ENCODE data around the gene PCDHGB5.
"Not testable (repeated sequence)": the region's sequence is repeated elsewhere in the genome, so short reads cannot be mapped to it uniquely, and the experiment has no call there.

PCDHGB5 gene

GRCh38 chr5:141412854-141413539, 15.2 kb downstream of the PCDHGB5 start, which contains the start of gene PCDHGA10:
PCDHGA10 (plus strand) TSS chr5:141412987; CDS start chr5:141413176, 189 bp downstream.
- Histone ChIP-seq H3K4me1 (ENCODE audit: control insufficient read depth in 5 of 5, insufficient read depth in 5 of 5, low read length in 5 of 5) (peaks cover 0 to 27% (median 25%) of the 10 kb centered on the region in 5 donors), H3K9me3 (ENCODE audit: control insufficient read depth in 5 of 5, low read length in 5 of 5) (peaks cover 33 to 65% (median 52%) of the 10 kb centered on the region in 5 donors), H3K27me3 (ENCODE audit: control insufficient read depth in 5 of 5, insufficient read depth in 4 of 5, low read length in 5 of 5) (peaks cover 0 to 10% (median 5%) of the 10 kb centered on the region in 5 donors), H3K9ac (ENCODE audit: low read length in 5 of 5) (peak within 1 kb of the TSS in 3 of 5 donors; percentile 30 to 56 (median 32)), H3K4me3 (ENCODE audit: low read depth in 1 of 5, low read length in 5 of 5) (peak within 1 kb of the TSS; percentile 56 to 78 (median 68)), H3K27ac (ENCODE audit: low read depth, low read length) (no peak within 1 kb of the TSS), H3K36me3 (ENCODE audit: control insufficient read depth in 5 of 5, insufficient read depth in 5 of 5, low read length in 5 of 5) (no peaks in the 10 kb centered on the region)

GRCh38 chr5:141413540-141414069, 15.9 kb downstream of the PCDHGB5 start:
- H3K4me1 ChIP-seq (ENCODE audit: control insufficient read depth in 5 of 5, insufficient read depth in 5 of 5, low read length in 5 of 5): peaks cover 0 to 30% (median 23%) of the 10 kb centered on the region in 5 donors
- no peak overlapping the region for H3K27ac ChIP-seq (ENCODE audit: low read depth, low read length)
- H3K9me3 ChIP-seq (ENCODE audit: control insufficient read depth in 5 of 5, low read length in 5 of 5): peaks cover 36 to 65% (median 54%) of the 10 kb centered on the region in 5 donors
- H3K27me3 ChIP-seq (ENCODE audit: control insufficient read depth in 5 of 5, insufficient read depth in 4 of 5, low read length in 5 of 5): peaks cover 0 to 10% (median 5%) of the 10 kb centered on the region in 5 donors
- H3K4me3 ChIP-seq (ENCODE audit: low read depth in 1 of 5, low read length in 5 of 5): peak overlapping the region; percentile 56 to 76 (median 68)
- H3K36me3 ChIP-seq (ENCODE audit: control insufficient read depth in 5 of 5, insufficient read depth in 5 of 5, low read length in 5 of 5): no peaks in the 10 kb centered on the region
- H3K9ac ChIP-seq (ENCODE audit: low read length in 5 of 5): peak overlapping the region in 1 of 5 donors; percentile 56

GRCh38 chr5:141414548-141415274, 17.0 kb downstream of the PCDHGB5 start:
- not testable (repeated sequence) for H3K27me3 ChIP-seq (ENCODE audit: control insufficient read depth in 5 of 5, insufficient read depth in 4 of 5, low read length in 5 of 5); H3K27ac ChIP-seq (ENCODE audit: low read depth, low read length); H3K9ac ChIP-seq (ENCODE audit: low read length in 5 of 5); H3K36me3 ChIP-seq (ENCODE audit: control insufficient read depth in 5 of 5, insufficient read depth in 5 of 5, low read length in 5 of 5)
- peak overlapping the region in 3 of 5 donors; percentile 20 to 63 (median 46) for H3K4me3 ChIP-seq (ENCODE audit: low read depth in 1 of 5, low read length in 5 of 5)
- H3K9me3 ChIP-seq (ENCODE audit: control insufficient read depth in 5 of 5, low read length in 5 of 5): peaks cover 42 to 65% (median 55%) of the 10 kb centered on the region in 5 donors
- peaks cover 0 to 34% (median 19%) of the 10 kb centered on the region in 5 donors for H3K4me1 ChIP-seq (ENCODE audit: control insufficient read depth in 5 of 5, insufficient read depth in 5 of 5, low read length in 5 of 5)

- H3K4me3 ChIP-seq (ENCODE audit: low read depth in 1 of 5, low read length in 5 of 5): peak overlapping the region in 1 of 5 donors; percentile 12
- H3K27me3 ChIP-seq (ENCODE audit: control insufficient read depth in 5 of 5, insufficient read depth in 4 of 5, low read length in 5 of 5); H3K36me3 ChIP-seq (ENCODE audit: control insufficient read depth in 5 of 5, insufficient read depth in 5 of 5, low read length in 5 of 5); H3K27ac ChIP-seq (ENCODE audit: low read depth, low read length); H3K9ac ChIP-seq (ENCODE audit: low read length in 5 of 5): not testable (repeated sequence)
- H3K4me1 ChIP-seq (ENCODE audit: control insufficient read depth in 5 of 5, insufficient read depth in 5 of 5, low read length in 5 of 5): peaks cover 0 to 29% (median 15%) of the 10 kb centered on the region in 5 donors
- peaks cover 41 to 64% (median 55%) of the 10 kb centered on the region in 5 donors for H3K9me3 ChIP-seq (ENCODE audit: control insufficient read depth in 5 of 5, low read length in 5 of 5)
These were observed 17.5 kb downstream of the PCDHGB5 start for GRCh38 chr5:141415275-141415618.

GRCh38 chr5:141417494-141418172, 19.9 kb downstream of the PCDHGB5 start, which contains the start of gene PCDHGB7:
PCDHGB7 (plus strand) TSS chr5:141417677; CDS start chr5:141417860, 183 bp downstream.
- H3K9me3 ChIP-seq (ENCODE audit: control insufficient read depth in 5 of 5, low read length in 5 of 5): peaks cover 44 to 73% (median 66%) of the 10 kb centered on the region in 5 donors
- H3K27ac ChIP-seq (ENCODE audit: low read depth, low read length); H3K36me3 ChIP-seq (ENCODE audit: control insufficient read depth in 5 of 5, insufficient read depth in 5 of 5, low read length in 5 of 5); H3K27me3 ChIP-seq (ENCODE audit: control insufficient read depth in 5 of 5, insufficient read depth in 4 of 5, low read length in 5 of 5): not testable (repeated sequence)
- H3K4me1 ChIP-seq (ENCODE audit: control insufficient read depth in 5 of 5, insufficient read depth in 5 of 5, low read length in 5 of 5): peaks cover 0 to 38% (median 21%) of the 10 kb centered on the region in 5 donors
- H3K9ac ChIP-seq (ENCODE audit: low read length in 5 of 5): peak within 1 kb of the TSS in 2 of 5 donors; percentile 9 to 38
- peak within 1 kb of the TSS; percentile 45 to 68 (median 60) for H3K4me3 ChIP-seq (ENCODE audit: low read depth in 1 of 5, low read length in 5 of 5)

- peak overlapping the region; percentile 45 to 68 (median 60) for H3K4me3 ChIP-seq (ENCODE audit: low read depth in 1 of 5, low read length in 5 of 5)
- no peak overlapping the region for H3K9ac ChIP-seq (ENCODE audit: low read length in 5 of 5)
- no peaks in the 10 kb centered on the region for H3K36me3 ChIP-seq (ENCODE audit: control insufficient read depth in 5 of 5, insufficient read depth in 5 of 5, low read length in 5 of 5)
- H3K27me3 ChIP-seq (ENCODE audit: control insufficient read depth in 5 of 5, insufficient read depth in 4 of 5, low read length in 5 of 5): peaks cover 0 to 10% (median 6%) of the 10 kb centered on the region in 5 donors
- no peak overlapping the region for H3K27ac ChIP-seq (ENCODE audit: low read depth, low read length)
- peaks cover 0 to 34% (median 14%) of the 10 kb centered on the region in 5 donors for H3K4me1 ChIP-seq (ENCODE audit: control insufficient read depth in 5 of 5, insufficient read depth in 5 of 5, low read length in 5 of 5)
- peaks cover 43 to 72% (median 65%) of the 10 kb centered on the region in 5 donors for H3K9me3 ChIP-seq (ENCODE audit: control insufficient read depth in 5 of 5, low read length in 5 of 5)
These were observed 21.5 kb downstream of the PCDHGB5 start for GRCh38 chr5:141419074-141419880.

GRCh38 chr5:141420855-141421488, 23.2 kb downstream of the PCDHGB5 start, which contains the start of gene PCDHGA11:
PCDHGA11 (plus strand) TSS chr5:141421051; CDS start chr5:141421228, 177 bp downstream.
- Histone ChIP-seq H3K9ac (ENCODE audit: low read length in 5 of 5) (peak within 1 kb of the TSS in 2 of 5 donors; percentile 1 to 5), H3K27ac (ENCODE audit: low read depth, low read length) (no peak within 1 kb of the TSS), H3K9me3 (ENCODE audit: control insufficient read depth in 5 of 5, low read length in 5 of 5) (peaks cover 42 to 77% (median 71%) of the 10 kb centered on the region in 5 donors), H3K4me3 (ENCODE audit: low read depth in 1 of 5, low read length in 5 of 5) (peak within 1 kb of the TSS; percentile 45 to 68 (median 66)), H3K4me1 (ENCODE audit: control insufficient read depth in 5 of 5, insufficient read depth in 5 of 5, low read length in 5 of 5) (peaks cover 0 to 34% (median 14%) of the 10 kb centered on the region in 5 donors), H3K27me3 (ENCODE audit: control insufficient read depth in 5 of 5, insufficient read depth in 4 of 5, low read length in 5 of 5) (peaks cover 0 to 10% (median 6%) of the 10 kb centered on the region in 5 donors), H3K36me3 (ENCODE audit: control insufficient read depth in 5 of 5, insufficient read depth in 5 of 5, low read length in 5 of 5) (no peaks in the 10 kb centered on the region)

GRCh38 chr5:141421489-141421855, 23.7 kb downstream of the PCDHGB5 start:
- peak overlapping the region; percentile 38 to 66 (median 58) for H3K4me3 ChIP-seq (ENCODE audit: low read depth in 1 of 5, low read length in 5 of 5)
- no peaks in the 10 kb centered on the region for H3K36me3 ChIP-seq (ENCODE audit: control insufficient read depth in 5 of 5, insufficient read depth in 5 of 5, low read length in 5 of 5)
- peaks cover 0 to 10% (median 6%) of the 10 kb centered on the region in 5 donors for H3K27me3 ChIP-seq (ENCODE audit: control insufficient read depth in 5 of 5, insufficient read depth in 4 of 5, low read length in 5 of 5)
- peaks cover 0 to 34% (median 14%) of the 10 kb centered on the region in 5 donors for H3K4me1 ChIP-seq (ENCODE audit: control insufficient read depth in 5 of 5, insufficient read depth in 5 of 5, low read length in 5 of 5)
- peak overlapping the region in 1 of 5 donors; percentile 5 for H3K9ac ChIP-seq (ENCODE audit: low read length in 5 of 5)
- H3K9me3 ChIP-seq (ENCODE audit: control insufficient read depth in 5 of 5, low read length in 5 of 5): peaks cover 43 to 78% (median 76%) of the 10 kb centered on the region in 5 donors
- H3K27ac ChIP-seq (ENCODE audit: low read depth, low read length): no peak overlapping the region

All from subcutaneous abdominal adipose tissue (tissue), 5 donors.